IMR-90 (cell line): ENCODE results near the gene MED12. TPM values are rescaled to one million over a fixed set of nuclear protein-coding genes. Genes with fewer than 3 reads are reported as not detected.

Source experiments
- ATAC-seq: fragments of 200-7000 bp; cut with Tn5 transposase; 2 replicates; pipeline ENCODE4 v1.9.1; 2020; ENCODE audit warnings: low read depth, mild to moderate bottlenecking, moderate library complexity
- BruUV-seq: library from RNA; stranded (reverse); fragments of 400-500 nt; replicated peaks from 2 replicates; lab custom pipeline; 2021; lab: Mats Ljungman, UMichigan
- CTCF ChIA-PET: fragments of 300-600 bp; formaldehyde crosslinking; extraction: SDS; loops from one replicate; lab custom pipeline; 2021; ENCODE audit warnings: antibody characterized with exemption; lab: Yijun Ruan, JAX
- POLR2A ChIA-PET: fragments of 300-600 bp; sonication (Branson Sonifier 250); formaldehyde crosslinking; loops from one replicate; lab custom pipeline; 2022; ENCODE audit warnings: antibody characterized with exemption; ENCODE audit not compliant: unreplicated experiment; lab: Charles Lee
- DNase-seq: peaks from one replicate; pipeline ENCODE4 v3.0.0; 2013
- H2AFZ ChIP-seq: replicated peaks from 2 replicates; pipeline ENCODE3; 2013; ENCODE audit warnings: low read length, mild to moderate bottlenecking; ENCODE audit not compliant: poor library complexity
- H2AK5ac ChIP-seq: 2 replicates; pipeline ENCODE4 v1.6.1; 2013; ENCODE audit warnings: low read depth, low read length, inconsistent platforms
- H2AK9ac ChIP-seq: replicated peaks from 2 replicates; pipeline ENCODE3; 2013; ENCODE audit warnings: mild to moderate bottlenecking, low read depth, low read length, moderate library complexity; ENCODE audit not compliant: poor library complexity
- H2BK120ac ChIP-seq: 2 replicates; pipeline ENCODE4 v1.6.1; 2013; ENCODE audit warnings: low read depth, low read length, inconsistent platforms
- H2BK15ac ChIP-seq: 3 replicates; pipeline ENCODE4 v1.6.1; 2013; ENCODE audit warnings: low read depth, low read length, inconsistent platforms
- H2BK20ac ChIP-seq: 2 replicates; pipeline ENCODE4 v1.6.1; 2013; ENCODE audit warnings: low read depth, mild to moderate bottlenecking, inconsistent platforms, low read length, moderate library complexity
- H2BK5ac ChIP-seq: 2 replicates; pipeline ENCODE4 v1.6.1; 2013; ENCODE audit warnings: mild to moderate bottlenecking, low read depth, low read length, inconsistent platforms; ENCODE audit not compliant: poor library complexity, severe bottlenecking
- H3K14ac ChIP-seq: replicated peaks from 2 replicates; pipeline ENCODE4 v1.6.1; 2013; ENCODE audit warnings: low read depth, low read length, inconsistent platforms
- H3K18ac ChIP-seq: 2 replicates; pipeline ENCODE4 v1.6.1; 2013; ENCODE audit warnings: low read depth, low read length, control low read depth
- H3K23ac ChIP-seq: 2 replicates; pipeline ENCODE4 v1.6.1; 2013; ENCODE audit warnings: low read depth, low read length, inconsistent platforms
- H3K27ac ChIP-seq: 2 replicates; pipeline ENCODE4 v1.5.1; 2013; ENCODE audit warnings: mild to moderate bottlenecking, control low read depth, low read length; ENCODE audit not compliant: insufficient read depth
- H3K27me3 ChIP-seq: 2 replicates; pipeline ENCODE4 v1.6.1; 2013; ENCODE audit warnings: low read length; ENCODE audit not compliant: control insufficient read depth, insufficient read depth
- H3K36me3 ChIP-seq: 2 replicates; pipeline ENCODE4 v1.6.1; 2013; ENCODE audit warnings: low read length, mixed read lengths; ENCODE audit not compliant: control insufficient read depth, insufficient read depth
- H3K4ac ChIP-seq: 2 replicates; pipeline ENCODE4 v1.6.1; 2013; ENCODE audit warnings: low read depth, low read length, inconsistent platforms
- H3K4me1 ChIP-seq: 2 replicates; pipeline ENCODE4 v1.6.1; 2013; ENCODE audit warnings: low read length, mixed read lengths; ENCODE audit not compliant: control insufficient read depth, insufficient read depth
- H3K4me2 ChIP-seq: 2 replicates; pipeline ENCODE4 v1.6.1; 2013; ENCODE audit warnings: low read depth, mild to moderate bottlenecking, control low read depth, low read length, moderate library complexity
- H3K4me3 ChIP-seq: 2 replicates; pipeline ENCODE4 v1.5.1; 2013; ENCODE audit warnings: low read depth, mild to moderate bottlenecking, control low read depth, low read length, moderate library complexity; ENCODE audit not compliant: insufficient read depth
- H3K56ac ChIP-seq: 2 replicates; pipeline ENCODE4 v1.6.1; 2013; ENCODE audit warnings: low read length, inconsistent platforms; ENCODE audit not compliant: insufficient read depth; ENCODE audit errors: extremely low read depth
- H3K79me1 ChIP-seq, 2 experiments: 2 replicates each; pipeline ENCODE4 v1.6.1; 2013; ENCODE audit warnings: low read length in 2 of 2, inconsistent platforms in 1 of 2, low read depth in 1 of 2
- H3K9ac ChIP-seq: 2 replicates; pipeline ENCODE4 v1.6.1; 2013; ENCODE audit warnings: low read depth, low read length, control low read depth
- H3K9me1 ChIP-seq: 2 replicates; pipeline ENCODE4 v1.6.1; 2013; ENCODE audit warnings: low read length, inconsistent platforms; ENCODE audit not compliant: insufficient read depth
- H3K9me3 ChIP-seq: 2 replicates; pipeline ENCODE4 v1.6.1; 2013; ENCODE audit warnings: low read length; ENCODE audit not compliant: control insufficient read depth, insufficient read depth
- H4K20me1 ChIP-seq: 2 replicates; pipeline ENCODE4 v1.6.1; 2013; ENCODE audit warnings: low read length, inconsistent platforms; ENCODE audit not compliant: insufficient read depth
- H4K5ac ChIP-seq: 2 replicates; pipeline ENCODE4 v1.6.1; 2013; ENCODE audit warnings: mild to moderate bottlenecking, low read depth, low read length, control low read depth
- H4K8ac ChIP-seq, 2 experiments: 2 replicates each; pipeline ENCODE4 v1.6.1; 2013; ENCODE audit warnings: low read depth in 2 of 2, low read length in 2 of 2, control low read depth in 1 of 2, inconsistent platforms in 1 of 2
- H4K91ac ChIP-seq: 2 replicates; pipeline ENCODE4 v1.6.1; 2013; ENCODE audit warnings: low read depth, low read length, inconsistent platforms; ENCODE audit not compliant: insufficient read depth
- BHLHE40 ChIP-seq: fragments of 150-350 bp; IDR thresholded peaks from 2 replicates; pipeline ENCODE4 v1.6.1; 2016; ENCODE audit warnings: mild to moderate bottlenecking, low read depth, low read length
- CHD1 ChIP-seq: IDR thresholded peaks from 2 replicates; pipeline ENCODE4 v1.6.1; 2012; ENCODE audit warnings: low read depth, low read length, improper control_type of control experiment
- MAFK ChIP-seq: IDR thresholded peaks from 2 replicates; pipeline ENCODE4 v1.6.1; 2012; ENCODE audit warnings: low read depth, low read length, improper control_type of control experiment
- RCOR1 ChIP-seq: IDR thresholded peaks from 2 replicates; pipeline ENCODE4 v1.6.1; 2012; ENCODE audit warnings: mild to moderate bottlenecking, low read length, improper control_type of control experiment; ENCODE audit not compliant: insufficient replicate concordance
- WGBS, 2 experiments: methylation state at CpG; one replicate each; pipeline versions ENCODE4 v1.1.5 to v1.1.7; 2013; ENCODE audit warnings: missing lambda C conversion rate in 2 of 2; ENCODE audit not compliant: insufficient read length in 1 of 2; ENCODE audit errors: extremely low coverage in 2 of 2; 5-methylcytosine and 5-hydroxymethylcytosine counted together
- dilution Hi-C: fragments of 300-500 bp; cut with HindIII; formaldehyde crosslinking; loops from one replicate; pipeline ENCODE4 v1.14.3; 2018; ENCODE audit warnings: low sequenced_read_pairs; ENCODE audit not compliant: unreplicated experiment
- in situ Hi-C: fragments of 300-500 bp; cut with MboI; formaldehyde crosslinking; loops from 3 replicates; pipeline ENCODE4 v1.14.3; 2019; ENCODE audit warnings: low sequenced_read_pairs, inconsistent platforms, mixed read lengths
- intact Hi-C: fragments of 100-400 bp; cut with micrococcal nuclease; formaldehyde crosslinking; loops from 2 replicates; pipeline ENCODE4 v1.10.0; 2022
- polyA plus RNA-seq, 3 experiments: library from polyadenylated mRNA; depleted of rRNA; stranded (reverse); fragments of >200 nt; gene quantifications; 2 replicates each; pipeline ENCODE4 v1.2.3, GENCODE V29; 2012; ENCODE audit warnings: low replicate concordance in 1 of 3
- total RNA-seq: library from RNA; depleted of rRNA; stranded (reverse); fragments of >200 nt; gene quantifications from 2 replicates; pipeline ENCODE4 v1.2.3, GENCODE V29; 2012

Gene MED12
- total and polyA plus RNA-seq, 2 of the 4 experiments (the other 2 are of a cell fraction) = 9.1 to 19.8 TPM

DNA sequence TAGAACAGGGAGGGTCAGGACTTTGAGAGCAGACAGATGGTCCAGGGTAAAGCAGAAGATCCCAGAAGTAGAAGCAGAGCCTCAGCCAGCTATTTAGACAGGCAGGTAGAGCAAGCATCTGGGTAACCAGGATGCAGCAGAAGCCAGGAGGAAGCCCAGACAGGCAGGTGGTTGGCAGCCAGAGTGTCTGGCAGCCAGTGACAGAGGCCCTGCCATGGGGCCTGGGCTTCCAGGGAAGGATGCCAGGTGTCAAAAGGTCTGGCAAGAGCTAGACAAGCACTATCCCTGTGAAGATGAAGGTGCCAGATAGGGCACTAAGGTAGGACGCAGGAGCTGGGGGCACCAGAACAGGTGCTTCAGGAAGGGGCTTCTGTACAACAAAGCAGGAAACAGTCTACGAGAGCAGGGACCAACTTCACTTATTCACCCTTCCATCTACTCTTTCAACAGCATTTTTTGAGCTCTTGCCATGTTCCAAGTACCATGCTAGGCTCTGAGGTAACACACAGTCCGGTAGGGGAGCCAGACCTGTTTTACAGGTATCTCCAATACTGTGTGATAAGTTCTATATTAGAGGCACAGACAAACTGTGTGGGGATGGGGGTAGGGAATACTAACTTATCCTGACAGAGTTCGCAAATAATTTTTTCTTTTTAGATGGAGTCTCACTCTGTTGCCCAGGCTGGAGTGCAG lies 66.6 kb downstream of the MED12 start:
- Histone ChIP-seq H2AK5ac (no peak overlapping the region), H3K4me3 (no peak overlapping the region), H3K27me3 (peaks cover 2% of the 10 kb centered on the region; the same call in 1 of the 2 replicates), H2BK15ac (no peak overlapping the region), H3K4me1 (peaks cover 4% of the 10 kb centered on the region; the same call in 1 of the 2 replicates), H3K23ac (no peak overlapping the region), H3K18ac (no peak overlapping the region), H3K27ac (no peak overlapping the region), H3K9me1 (no peaks in the 10 kb centered on the region; the same call in 1 of the 2 replicates), H3K4me2 (no peak overlapping the region), H4K20me1 (no peaks in the 10 kb centered on the region; the same call in 1 of the 2 replicates), H2AFZ (no peak overlapping the region), H4K8ac (no peak overlapping the region), H3K9ac (no peak overlapping the region), H2BK120ac (no peak overlapping the region), H3K56ac (no peak overlapping the region), H3K14ac (no peak overlapping the region), H3K36me3 (no peaks in the 10 kb centered on the region), H4K5ac (no peak overlapping the region), H2AK9ac (no peak overlapping the region), H3K79me1 (no peaks in the 10 kb centered on the region), H2BK5ac (no peak overlapping the region), H3K4ac (no peak overlapping the region), H3K9me3 (no peaks in the 10 kb centered on the region), H2BK20ac (no peak overlapping the region), H4K91ac (no peak overlapping the region)
- ATAC-seq (no peak), DNase-seq (no peak)
- TF ChIP-seq RCOR1 = no peak
- TF ChIP-seq MAFK = no peak
- TF ChIP-seq BHLHE40 = no peak
- no peak for TF ChIP-seq CHD1
- WGBS, 2 experiments = no CpG with 5 or more reads among the region's 4 CpGs
- intact Hi-C loops = no loop called here
- POLR2A ChIA-PET = no interaction called here
- dilution Hi-C loops = no loop called here
- CTCF ChIA-PET = no interaction called here
- in situ Hi-C loops = no loop called here
- no TSS peak for BruUV-seq
